Colonic mucosa (tissue), 4 donors: ENCODE measurements around the gene CRMP1. TPM values are rescaled to one million over a fixed set of nuclear protein-coding genes. Genes with fewer than 3 reads are reported as not detected.

Source experiments
- DNase-seq: peaks from one replicate; pipeline ENCODE4 v3.0.0-alpha.2; 2020
- H3K27ac ChIP-seq: fragments of 200-600 bp; one replicate; pipeline ENCODE4 v1.8.0; 2021
- H3K27me3 ChIP-seq: fragments of 200-600 bp; one replicate; pipeline ENCODE4 v1.8.0; 2021
- H3K36me3 ChIP-seq: fragments of 200-600 bp; one replicate; pipeline ENCODE4 v1.8.0; 2021
- H3K4me1 ChIP-seq: fragments of 200-600 bp; one replicate; pipeline ENCODE4 v1.8.0; 2021; ENCODE audit warnings: mild to moderate bottlenecking
- H3K4me3 ChIP-seq: fragments of 200-600 bp; one replicate; pipeline ENCODE4 v1.8.0; 2021
- H3K9ac ChIP-seq, 2 donors: one replicate each; pipeline ENCODE4 v1.7.0; 2013; ENCODE audit warnings: control low read depth in 2 of 2, low read depth in 2 of 2, low read length in 2 of 2
- H3K9me3 ChIP-seq: fragments of 200-600 bp; one replicate; pipeline ENCODE4 v1.8.0; 2021
- CTCF ChIP-seq: fragments of 200-600 bp; IDR thresholded peaks from one replicate; pipeline ENCODE4 v1.8.0; 2022; ENCODE audit warnings: antibody characterized with exemption, mild to moderate bottlenecking
- intact Hi-C: fragments of 100-400 bp; cut with DNase I; formaldehyde crosslinking; loops from one replicate; pipeline ENCODE4 v1.14.1; 2022
- total RNA-seq, 2 donors: library from RNA; stranded (reverse); fragmentation: NEBNext Ultra II Directional in 1 of 2; extraction: Animal tissue kit (Norgen Biotek cat#: 25700) in 1 of 2; gene quantifications; one replicate each; pipeline ENCODE4 v1.2.1, GENCODE V29; 2021
- donor health status: healthy.
- donor health status: DM: no; HTN: no; CAD: no.
- donor health status: DM: no; HTN: no; CAD: no.

Gene CRMP1
- total RNA-seq, 2 donors from 2014 or later = 0.49 to 1.2 TPM

- Histone ChIP-seq H3K4me3 (no peak overlapping the region), H3K9me3 (no peaks in the 10 kb centered on the region), H3K27ac (no peak overlapping the region), H3K4me1 (no peaks in the 10 kb centered on the region), H3K36me3 (no peaks in the 10 kb centered on the region), H3K9ac (no peak overlapping the region), H3K27me3 (no peaks in the 10 kb centered on the region)
- no peak for DNase-seq
- no peak for TF ChIP-seq CTCF
- intact Hi-C loops = no loop called here
These were observed 20.6 kb upstream of the CRMP1 start for GRCh38 chr4:5913454-5913853.

- DNase-seq = no peak
- Histone ChIP-seq H3K4me1 (no peaks in the 10 kb centered on the region), H3K36me3 (no peaks in the 10 kb centered on the region), H3K9ac (no peak overlapping the region), H3K9me3 (no peaks in the 10 kb centered on the region), H3K27me3 (no peaks in the 10 kb centered on the region), H3K4me3 (no peak overlapping the region), H3K27ac (no peak overlapping the region)
- intact Hi-C loops = no loop called here
- no peak for TF ChIP-seq CTCF
These were observed 19.7 kb upstream of the CRMP1 start for GRCh38 chr4:5912614-5913019.

GRCh38 chr4:5908876-5909427 lies 16.1 kb upstream of the CRMP1 start:
- no peak overlapping the region for H3K27ac ChIP-seq
- no peaks in the 10 kb centered on the region for H3K36me3 ChIP-seq
- H3K9me3 ChIP-seq = no peaks in the 10 kb centered on the region
- no peaks in the 10 kb centered on the region for H3K4me1 ChIP-seq
- H3K4me3 ChIP-seq = no peak overlapping the region
- TF ChIP-seq CTCF = no peak
- no peak for DNase-seq
- peaks cover 3% of the 10 kb centered on the region for H3K27me3 ChIP-seq
- no peak overlapping the region for H3K9ac ChIP-seq
- intact Hi-C loops = no loop called here

GRCh38 chr4:5906191-5906590 lies 13.3 kb upstream of the CRMP1 start:
- no peak for DNase-seq
- no peak for TF ChIP-seq CTCF
- Histone ChIP-seq H3K9ac (no peak overlapping the region), H3K36me3 (no peaks in the 10 kb centered on the region), H3K27me3 (peaks cover 3% of the 10 kb centered on the region), H3K4me1 (no peaks in the 10 kb centered on the region), H3K9me3 (no peaks in the 10 kb centered on the region), H3K4me3 (no peak overlapping the region), H3K27ac (no peak overlapping the region)
- intact Hi-C loops = no loop called here

GRCh38 chr4:5905714-5906113 lies 12.8 kb upstream of the CRMP1 start:
- no peak for TF ChIP-seq CTCF
- H3K4me3 ChIP-seq = no peak overlapping the region
- no peaks in the 10 kb centered on the region for H3K36me3 ChIP-seq
- H3K4me1 ChIP-seq = no peaks in the 10 kb centered on the region
- DNase-seq = no peak
- H3K27me3 ChIP-seq = peaks cover 3% of the 10 kb centered on the region
- intact Hi-C loops = no loop called here
- H3K9ac ChIP-seq = no peak overlapping the region
- no peak overlapping the region for H3K27ac ChIP-seq
- H3K9me3 ChIP-seq = no peaks in the 10 kb centered on the region

- Histone ChIP-seq H3K27me3 (peaks cover 3% of the 10 kb centered on the region), H3K36me3 (no peaks in the 10 kb centered on the region), H3K27ac (no peak overlapping the region), H3K9me3 (no peaks in the 10 kb centered on the region), H3K4me1 (no peaks in the 10 kb centered on the region), H3K9ac (no peak overlapping the region), H3K4me3 (no peak overlapping the region)
- TF ChIP-seq CTCF = no peak
- intact Hi-C loops = no loop called here
- no peak for DNase-seq
These were observed 8.0 kb upstream of the CRMP1 start for GRCh38 chr4:5900844-5901243.
